Posterior cingulate gyrus (tissue), 11 donors: ENCODE results near the gene PQBP1.
A peak's percentile ranks its signal among the peaks of the same experiment; 100 is the strongest.
"Not testable (repeated sequence)": the region's sequence is repeated elsewhere in the genome, so short reads cannot be mapped to it uniquely, and the experiment has no call there.

Source experiments
- DNase-seq, 10 donors: peaks; one replicate each; pipeline versions ENCODE4 v3.0.0 to v3.0.0-alpha.2; 2020 to 2021; ENCODE audit warnings: mixed read lengths in 3 of 10
- intact Hi-C: fragments of 100-400 bp; cut with DNase I; formaldehyde crosslinking; loops from one replicate; pipeline ENCODE4 v1.15.1; 2023

The PQBP1 gene

GRCh38 chrX:48897625-48898306 is at the start of gene PQBP1, which contains the start of gene TIMM17B:
Gene PQBP1, plus strand, starts transcription at chrX:48897930. Its CDS starts 580 bp downstream, at chrX:48898510.
Gene TIMM17B, minus strand, starts transcription at chrX:48897768. Its CDS starts 19 bp downstream, at chrX:48897749.
- intact Hi-C loops, result no loop called here

GRCh38 chrX:48848847-48849246 is 48.9 kb upstream of the PQBP1 start:
- DNase-seq, result no peak
- intact Hi-C loops, result no loop called here

More at GRCh38 chrX:48897625-48898306, at the start of gene PQBP1, which contains the start of gene TIMM17B:
- DNase-seq, result peak; percentile 84 to 98 (median 88)

- intact Hi-C loops, result no loop called here
These were observed 44.9 kb upstream of the PQBP1 start for GRCh38 chrX:48852857-48853256.

GRCh38 chrX:48853494-48853893 is 44.2 kb upstream of the PQBP1 start:
- DNase-seq, intact Hi-C loops: not testable (repeated sequence)

More at GRCh38 chrX:48852857-48853256, 44.9 kb upstream of the PQBP1 start:
- no peak for DNase-seq

- DNase-seq, intact Hi-C loops: not testable (repeated sequence)
These were observed 43.5 kb upstream of the PQBP1 start for GRCh38 chrX:48854121-48854804.

- intact Hi-C loops, result no loop called here
- no peak for DNase-seq
These were observed 42.8 kb upstream of the PQBP1 start for GRCh38 chrX:48854898-48855297.

GRCh38 chrX:48864210-48864609 is 33.5 kb upstream of the PQBP1 start:
- no peak for DNase-seq
- intact Hi-C loops, result loop anchor here (1.0 kb wide), 1 partner anchor 13 kb away; no protein-coding TSS in a partner anchor

GRCh38 chrX:48872017-48872416 is 25.7 kb upstream of the PQBP1 start:
- intact Hi-C loops, result not testable (repeated sequence)

GRCh38 chrX:48876944-48877343 is 20.8 kb upstream of the PQBP1 start:
- intact Hi-C loops, result loop anchor here (1.0 kb wide), 1 partner anchor 13 kb away; no protein-coding TSS in a partner anchor
- DNase-seq, result not testable (repeated sequence)

More at GRCh38 chrX:48872017-48872416, 25.7 kb upstream of the PQBP1 start:
- not testable (repeated sequence) for DNase-seq

GRCh38 chrX:48883729-48884128 is 14.0 kb upstream of the PQBP1 start:
- intact Hi-C loops, result no loop called here
- DNase-seq, result peak in 1 of 10 donors; percentile 77

- peak in 1 of 10 donors; percentile 23 for DNase-seq
- intact Hi-C loops, result not testable (repeated sequence)
These were observed 11.1 kb upstream of the PQBP1 start for GRCh38 chrX:48886586-48886985.

GRCh38 chrX:48890296-48890925 is 7.3 kb upstream of the PQBP1 start:
- DNase-seq, result peak in 5 of 10 donors; percentile 10 to 87 (median 80)

GRCh38 chrX:48890934-48891401 is 6.8 kb upstream of the PQBP1 start:
- intact Hi-C loops, result no loop called here
- peak in 1 of 10 donors; percentile 81 for DNase-seq

More at GRCh38 chrX:48890296-48890925, 7.3 kb upstream of the PQBP1 start:
- intact Hi-C loops, result no loop called here

- DNase-seq, result peak; percentile 57 to 96 (median 76)
- intact Hi-C loops, result no loop called here
These were observed 6.1 kb upstream of the PQBP1 start for GRCh38 chrX:48891402-48892288.

GRCh38 chrX:48892896-48893295 is 4.8 kb upstream of the PQBP1 start:
- intact Hi-C loops, result no loop called here
- DNase-seq, result no peak

- intact Hi-C loops, result no loop called here
- DNase-seq, result peak in 2 of 10 donors; percentile 28 to 64
These were observed 4.0 kb upstream of the PQBP1 start for GRCh38 chrX:48893556-48894348.

- intact Hi-C loops, result no loop called here
- DNase-seq, result peak in 2 of 10 donors; percentile 6 to 8
These were observed 2.8 kb upstream of the PQBP1 start for GRCh38 chrX:48894891-48895290.

- peak in 2 of 10 donors; percentile 44 to 67 for DNase-seq
- intact Hi-C loops, result no loop called here
These were observed 1.1 kb upstream of the PQBP1 start for GRCh38 chrX:48896611-48897011.

GRCh38 chrX:48897157-48897624 is 539 bp upstream of the PQBP1 start:
- intact Hi-C loops, result no loop called here
- DNase-seq, result peak; percentile 48 to 94 (median 67)
